ENCODE measurements around the gene THAP8.
"Not testable (repeated sequence)": the region's sequence is repeated elsewhere in the genome, so short reads cannot be mapped to it uniquely, and the experiment has no call there.

THAP8 gene

DNA sequence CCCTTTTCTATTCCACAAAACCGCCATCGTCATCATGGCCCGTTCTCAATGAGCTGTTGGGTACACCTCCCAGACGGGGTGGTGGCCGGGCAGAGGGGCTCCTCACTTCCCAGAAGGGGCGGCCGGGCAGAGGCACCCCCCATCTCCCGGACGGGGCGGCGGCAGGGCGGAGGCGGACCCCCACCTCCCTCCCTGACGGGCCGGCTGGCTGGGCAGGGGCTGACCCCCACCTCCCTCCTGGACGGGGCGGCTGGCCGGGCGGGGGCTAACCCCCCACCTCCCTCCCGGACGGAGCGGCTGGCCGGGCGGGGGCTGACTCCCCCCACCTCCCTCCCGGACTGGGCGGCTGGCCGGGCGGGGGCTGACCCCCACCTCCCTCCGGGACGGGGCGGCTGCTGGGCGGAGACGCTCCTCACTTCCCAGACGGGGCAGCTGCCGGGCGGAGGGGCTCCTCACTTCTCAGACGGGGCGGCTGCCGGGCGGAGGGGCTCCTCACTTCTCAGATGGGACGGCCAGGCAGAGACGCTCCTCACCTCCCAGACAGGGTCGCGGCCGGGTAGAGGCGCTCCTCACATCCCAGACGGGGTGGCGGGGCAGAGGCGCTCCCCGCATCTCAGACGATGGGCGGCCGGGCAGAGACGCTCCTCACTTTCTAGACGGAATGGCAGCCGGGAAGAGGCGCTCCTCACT is 14.9 kb upstream of the THAP8 start:
- DNase-seq (ENCODE audit: low spot score): not testable (repeated sequence)

DNA sequence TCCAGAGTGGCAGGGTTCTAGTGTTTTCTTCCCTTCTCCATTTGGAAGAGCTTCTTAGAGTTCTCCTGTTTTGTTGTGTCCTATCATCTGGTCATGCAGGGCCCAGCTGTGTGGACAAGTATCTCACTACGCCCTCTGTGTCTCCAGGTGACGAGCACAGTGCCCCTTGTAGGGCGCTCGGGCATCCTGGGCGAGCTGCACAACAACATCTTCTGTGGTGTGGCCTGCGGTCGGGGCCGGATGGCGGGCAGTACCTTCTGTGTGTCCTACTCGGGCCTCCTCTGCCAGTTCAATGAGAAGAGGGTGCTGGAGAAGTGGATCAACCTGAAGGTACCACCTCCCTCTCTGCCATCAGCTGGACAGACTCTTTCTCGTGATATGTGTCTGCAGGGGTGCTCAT is 13.6 kb upstream of the THAP8 start:
- DNase-seq (ENCODE audit: low spot score): no peak

DNA sequence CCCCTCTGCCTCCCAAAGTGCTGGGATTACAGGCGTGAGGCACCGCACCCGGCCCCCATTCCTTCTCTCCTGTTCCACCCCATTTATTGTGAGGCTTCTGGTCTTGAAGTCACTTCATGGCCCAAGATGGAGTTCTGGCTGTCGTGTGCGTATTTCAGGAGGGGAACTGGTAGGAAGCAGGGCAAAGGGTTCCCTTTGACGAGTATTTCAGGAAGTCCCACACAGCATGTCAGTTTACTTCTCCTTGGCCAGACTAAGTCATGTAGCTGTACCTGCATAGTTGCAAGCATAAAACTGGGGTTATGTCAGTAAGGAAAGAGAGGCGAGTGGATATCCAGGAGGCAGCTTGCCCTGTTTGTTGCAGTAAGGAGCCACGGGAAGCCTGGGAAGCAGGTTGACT is 10.7 kb upstream of the THAP8 start:
- DNase-seq (ENCODE audit: low spot score): no peak

- DNase-seq (ENCODE audit: low spot score): no peak
These were observed 7.3 kb upstream of the THAP8 start for GRCh38 chr19:36061367-36061766.

GRCh38 chr19:36060430-36060829 is 6.3 kb upstream of the THAP8 start:
- DNase-seq (ENCODE audit: low spot score): peak; percentile 82

GRCh38 chr19:36059180-36059910 is 5.3 kb upstream of the THAP8 start:
- no peak for DNase-seq (ENCODE audit: low spot score)

- DNase-seq (ENCODE audit: low spot score): no peak
These were observed 4.5 kb upstream of the THAP8 start for GRCh38 chr19:36058481-36059179.

- DNase-seq (ENCODE audit: low spot score): no peak
These were observed 925 bp upstream of the THAP8 start, which contains the start of gene WDR62 for GRCh38 chr19:36054733-36055686. Gene WDR62 (plus strand): TSS chr19:36054897. CDS start chr19:36054972, 75 bp downstream.

GRCh38 chr19:36051637-36052036 is 2.4 kb downstream of the THAP8 start:
- no peak for DNase-seq (ENCODE audit: low spot score)

GRCh38 chr19:36051236-36051635 is 2.8 kb downstream of the THAP8 start:
- no peak for DNase-seq (ENCODE audit: low spot score)

DNA sequence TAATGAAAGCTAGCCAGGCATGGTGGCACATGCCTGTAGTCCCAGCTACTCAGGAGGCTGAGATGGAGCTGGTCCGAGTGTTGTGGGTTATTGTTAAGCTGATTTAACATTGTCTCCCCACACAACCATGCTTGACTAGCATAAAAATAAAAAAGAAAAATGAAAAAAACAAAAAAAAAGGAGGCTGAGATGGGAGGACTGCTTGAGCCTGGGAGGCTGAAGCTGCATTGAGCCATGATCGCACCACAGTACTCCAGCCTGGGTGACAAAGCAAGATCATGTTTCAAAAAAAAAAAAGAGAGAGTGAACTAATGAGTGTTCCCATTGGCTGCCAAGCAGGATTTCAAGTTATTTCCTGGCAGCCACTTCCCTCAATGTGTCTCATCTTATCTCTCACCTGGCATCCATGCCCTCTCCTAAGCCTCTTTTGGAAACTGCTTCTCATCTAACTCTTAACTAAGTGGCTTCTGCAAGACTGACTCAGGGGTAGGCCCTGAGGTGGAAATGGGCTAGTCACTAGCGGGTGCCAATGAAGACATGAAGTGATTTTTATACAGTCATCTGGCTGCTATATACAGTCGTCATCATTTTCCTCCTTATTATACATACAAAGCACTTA is 4.9 kb downstream of the THAP8 start:
- DNase-seq (ENCODE audit: low spot score): no peak

DNA sequence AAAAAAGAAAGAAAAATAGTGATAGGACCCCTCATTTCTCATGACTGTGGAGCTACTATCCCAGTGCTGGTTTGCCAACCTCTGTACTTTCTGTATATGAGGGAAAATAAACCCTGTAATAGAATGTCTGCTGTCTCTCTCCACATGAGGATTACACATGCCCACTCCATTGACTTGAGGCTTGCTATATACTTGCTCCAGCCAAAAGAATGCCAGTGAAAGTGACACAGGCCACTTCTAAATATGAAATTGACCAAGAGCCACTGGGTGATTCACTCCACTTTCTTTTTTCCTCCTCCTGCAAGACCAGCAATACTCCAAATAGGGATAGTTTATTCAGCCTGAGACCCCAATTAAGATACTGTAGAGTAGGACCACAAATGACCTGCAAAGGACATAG is 6.2 kb downstream of the THAP8 start:
- DNase-seq (ENCODE audit: low spot score): no peak

DNA sequence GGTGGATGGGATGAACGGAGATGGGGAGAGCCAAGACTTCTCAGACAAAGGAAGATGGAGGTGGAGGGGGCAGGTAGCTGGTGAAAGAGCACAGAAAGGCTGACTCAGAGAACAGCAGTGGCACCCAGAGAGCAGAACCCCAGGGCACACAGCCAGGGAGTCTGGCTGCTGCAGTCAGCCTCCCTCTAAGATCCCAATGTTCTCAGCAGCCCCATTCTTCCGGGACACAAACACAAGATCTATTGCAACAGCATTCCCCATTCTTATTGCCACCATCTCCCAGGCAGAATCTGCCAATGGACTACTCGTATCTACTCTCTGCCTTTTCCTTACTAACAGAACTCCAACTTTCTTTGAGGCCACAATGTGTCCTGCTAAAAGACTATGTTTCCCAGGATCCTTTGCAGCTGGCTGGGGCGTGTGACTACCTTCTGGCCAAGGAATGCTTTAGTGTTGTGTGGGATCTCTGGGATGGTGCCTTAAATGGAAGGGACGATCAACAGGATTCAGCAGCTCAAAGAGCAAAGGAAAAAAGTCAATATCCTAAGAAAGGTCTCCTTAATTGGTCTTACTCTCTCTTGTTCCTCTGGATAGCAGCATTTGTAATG is 7.5 kb downstream of the THAP8 start:
- peak; percentile 56 for DNase-seq (ENCODE audit: low spot score)

GRCh38 chr19:36043952-36044351 is 10.1 kb downstream of the THAP8 start:
- peak; percentile 71 for DNase-seq (ENCODE audit: low spot score)

GRCh38 chr19:36041831-36042230 is 12.3 kb downstream of the THAP8 start:
- no peak for DNase-seq (ENCODE audit: low spot score)

DNA sequence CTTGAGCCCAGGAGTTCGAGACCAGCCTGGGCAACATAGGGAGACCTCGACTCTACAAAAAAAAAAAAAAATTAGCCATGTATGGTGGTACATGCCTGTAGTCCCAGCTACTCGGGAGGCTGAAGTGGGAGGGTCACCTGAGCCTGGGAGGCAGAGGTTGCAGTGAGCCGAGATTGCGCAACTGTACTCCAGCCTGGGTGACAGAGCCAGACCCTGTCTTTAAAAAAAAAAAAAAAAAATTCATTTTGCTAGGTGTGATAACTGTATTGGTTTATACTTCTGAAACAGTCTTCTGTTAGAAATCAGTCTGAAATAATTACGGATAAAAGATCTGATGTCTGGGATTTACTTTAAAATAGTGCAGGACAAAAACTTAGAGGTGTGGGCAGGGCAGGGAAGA is 13.0 kb downstream of the THAP8 start:
- DNase-seq (ENCODE audit: low spot score): not testable (repeated sequence)

DNA sequence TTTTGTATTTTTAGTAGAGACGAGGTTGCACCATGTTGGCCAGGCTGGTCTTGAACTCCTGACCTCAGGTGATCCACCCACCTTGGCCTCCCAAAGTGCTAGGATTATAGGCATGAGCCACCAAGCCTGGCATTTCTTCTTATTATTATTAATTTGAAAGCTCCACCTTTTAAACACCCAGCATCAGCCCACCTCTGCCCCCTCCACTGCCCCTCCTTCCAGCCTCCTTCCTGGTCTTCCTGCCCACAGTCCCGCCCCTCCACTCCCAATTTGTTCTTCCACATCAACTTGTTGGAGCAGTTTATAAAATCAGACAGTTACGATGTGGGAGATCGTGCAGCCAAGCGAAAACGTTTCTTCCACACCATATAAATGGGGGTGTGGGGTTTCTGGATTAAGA is 13.6 kb downstream of the THAP8 start:
- no peak for DNase-seq (ENCODE audit: low spot score)

DNA sequence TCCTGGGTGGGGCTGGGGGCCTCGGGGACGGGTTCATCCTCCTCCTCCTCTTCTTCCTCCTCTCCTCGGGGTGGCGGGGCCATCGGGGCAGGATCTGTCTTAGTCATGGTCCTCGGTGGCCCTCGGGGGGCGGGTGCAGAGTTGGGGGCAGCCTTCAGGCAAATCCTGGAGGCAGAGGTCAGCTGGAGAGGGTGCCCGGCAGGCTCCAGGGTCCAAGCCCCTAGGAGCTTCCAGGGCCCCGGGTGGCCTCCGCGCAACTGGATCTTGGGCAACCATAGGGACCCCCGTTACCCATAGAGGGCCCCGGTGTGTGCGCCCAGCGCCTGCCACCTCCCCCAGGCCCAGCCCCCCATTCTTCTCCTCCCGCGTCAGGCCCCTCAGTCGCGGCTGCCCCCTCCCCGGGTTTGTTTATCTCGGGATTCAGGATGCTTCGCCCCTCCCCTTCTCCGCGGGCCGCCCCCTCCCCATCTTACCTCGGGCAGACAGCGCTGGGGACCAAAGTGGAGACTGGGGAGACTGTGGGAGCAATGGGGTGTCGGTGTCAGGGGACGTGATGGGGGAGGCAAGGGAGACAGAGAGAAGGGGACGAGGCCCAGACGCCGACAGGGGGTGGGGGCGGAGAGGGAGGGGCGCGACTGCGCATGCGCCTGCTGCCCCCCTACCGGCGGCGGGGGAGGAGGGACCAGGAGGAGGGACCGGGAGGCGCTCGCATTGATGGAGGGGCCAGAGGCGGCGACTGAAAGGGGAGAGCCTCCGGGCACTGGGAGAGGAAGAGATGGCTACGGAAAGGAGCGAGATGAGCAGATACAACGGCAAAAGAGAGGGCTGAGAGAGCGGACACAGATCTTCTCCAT is 21.6 kb downstream of the THAP8 start, which contains the start of gene CLIP3:
TSS of gene CLIP3 (minus strand) at position 623 of the 854 bp plus-strand sequence. CDS start at position 107, 516 bp downstream.
- peak; percentile 71 for DNase-seq (ENCODE audit: low spot score)

DNA sequence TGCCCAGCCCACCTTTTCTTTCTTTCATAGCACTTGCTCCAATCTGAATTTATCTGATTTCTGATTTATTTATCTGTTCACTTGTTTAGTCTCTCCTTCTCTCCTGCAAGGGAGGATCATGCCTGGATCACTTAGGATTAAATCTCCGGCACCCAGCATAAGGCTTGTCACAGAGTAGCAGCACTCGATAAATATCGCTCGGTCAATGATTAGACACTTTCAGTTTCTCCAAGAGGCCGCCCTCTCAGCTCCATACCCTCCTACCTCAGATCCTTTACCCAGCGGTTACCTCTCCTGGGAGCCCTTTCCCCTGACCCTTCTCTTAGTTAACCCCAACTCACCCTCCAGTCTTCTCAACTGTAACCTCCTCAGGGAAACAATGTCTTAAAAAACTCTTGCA is 22.8 kb downstream of the THAP8 start:
- DNase-seq (ENCODE audit: low spot score): no peak
